Measurements from ENCODE around the gene APEX2. TPM values are rescaled to one million over a fixed set of nuclear protein-coding genes. Genes with fewer than 3 reads are reported as not detected.
A peak's percentile ranks its signal among the peaks of the same experiment; 100 is the strongest.
"Not testable (repeated sequence)": the region's sequence is repeated elsewhere in the genome, so short reads cannot be mapped to it uniquely, and the experiment has no call there.

Gene APEX2
- total RNA-seq, 2 donors from 2014 or later: 17.4 to 18.3 TPM

- Histone ChIP-seq H3K4me3 (no peak overlapping the region), H3K9me3 (no peaks in the 10 kb centered on the region), H3K27me3 (replicated peaks; ENCODE audit: insufficient read depth) (no peaks in the 10 kb centered on the region), H3K27ac (no peak overlapping the region), H3K36me3 (no peaks in the 10 kb centered on the region), H3K4me1 (replicated peaks) (no peaks in the 10 kb centered on the region)
- no peak for TF ChIP-seq CTCF (IDR thresholded peaks at IDR 0.05)
- TF ChIP-seq POLR2AphosphoS5 (IDR thresholded peaks at IDR 0.05): no peak
- TF ChIP-seq POLR2A (IDR thresholded peaks at IDR 0.05): no peak
- WGBS: 94% methylated on average over 3 of the region's 6 CpGs
- intact Hi-C loops (cut with DNase I): no loop called here
- no peak for DNase-seq (ENCODE audit: low spot score)
Measured at GRCh38 chrX:55041514-55041913, 41.4 kb downstream of the APEX2 start.

- intact Hi-C loops (cut with DNase I); H3K36me3 ChIP-seq; DNase-seq (ENCODE audit: low spot score); H3K9me3 ChIP-seq; H3K27ac ChIP-seq; H3K4me3 ChIP-seq; H3K4me1 ChIP-seq (replicated peaks); H3K27me3 ChIP-seq (replicated peaks; ENCODE audit: insufficient read depth): not testable (repeated sequence)
- 81% methylated on average over 2 of the region's 2 CpGs for WGBS
Measured at GRCh38 chrX:55050599-55050998, 50.4 kb downstream of the APEX2 start.

- intact Hi-C loops (cut with DNase I): no loop called here
- Histone ChIP-seq H3K4me3 (no peak overlapping the region), H3K4me1 (replicated peaks) (no peaks in the 10 kb centered on the region), H3K9me3 (no peaks in the 10 kb centered on the region), H3K36me3 (no peaks in the 10 kb centered on the region), H3K27me3 (replicated peaks; ENCODE audit: insufficient read depth) (no peaks in the 10 kb centered on the region), H3K27ac (no peak overlapping the region)
- TF ChIP-seq POLR2AphosphoS5 (IDR thresholded peaks at IDR 0.05) (no peak), POLR2A (IDR thresholded peaks at IDR 0.05) (no peak), CTCF (IDR thresholded peaks at IDR 0.05) (no peak)
- WGBS: 31% methylated on average over 7 of the region's 7 CpGs
- no peak for DNase-seq (ENCODE audit: low spot score)
Measured at GRCh38 chrX:55056820-55057674, 56.9 kb downstream of the APEX2 start.

GRCh38 chrX:55057675-55058249 is 57.6 kb downstream of the APEX2 start:
- no peak for DNase-seq (ENCODE audit: low spot score)
- Histone ChIP-seq H3K36me3 (no peaks in the 10 kb centered on the region), H3K27ac (no peak overlapping the region), H3K9me3 (no peaks in the 10 kb centered on the region), H3K4me1 (replicated peaks) (no peaks in the 10 kb centered on the region), H3K4me3 (no peak overlapping the region), H3K27me3 (replicated peaks; ENCODE audit: insufficient read depth) (no peaks in the 10 kb centered on the region)
- TF ChIP-seq POLR2A (IDR thresholded peaks at IDR 0.05): no peak
- TF ChIP-seq CTCF (IDR thresholded peaks at IDR 0.05): peak in 3 of 4 experiments; percentile 53 to 67 (median 62)
- WGBS: 18% methylated on average over 5 of the region's 5 CpGs
- intact Hi-C loops (cut with DNase I): no loop called here

Other genes starting within 250 kb of the APEX2 start
- 1 to 10 TPM; 1.0 to 3.7 TPM for gene ITIH6, start 202.1 kb upstream of the APEX2 start, total RNA-seq
- gene MAGED2, start 192.6 kb upstream of the APEX2 start, total RNA-seq: 100 to 1,000 TPM; 304 to 371 TPM
- gene TRO, start 79.5 kb upstream of the APEX2 start, total RNA-seq: 10 to 100 TPM in 1 of 2 donors, 1 to 10 TPM in 1; 9.7 to 24.3 TPM
- gene PFKFB1, start 6.2 kb upstream of the APEX2 start, total RNA-seq: 1 to 10 TPM in 1 of 2 donors, under 1 TPM in 1; 0.23 to 1.0 TPM
- not detected for gene ALAS2, start 30.6 kb downstream of the APEX2 start, total RNA-seq
- gene PAGE2B, start 74.7 kb downstream of the APEX2 start, total RNA-seq: 10 to 100 TPM in 1 of 2 donors, not detected in 1; 17.3 TPM
- 10 to 100 TPM in 1 of 2 donors, not detected in 1; 12.8 TPM for gene PAGE2, start 88.7 kb downstream of the APEX2 start, total RNA-seq
- 10 to 100 TPM in 1 of 2 donors, not detected in 1; 11.1 TPM for gene PAGE5, start 220.0 kb downstream of the APEX2 start, total RNA-seq

Data from prostate gland (tissue), 2 donors.